C4-2B (cell line): ENCODE data around the gene PLXDC1.

Experiments
- ZFX ChIP-seq: fragments of 450-650 bp; IDR thresholded peaks from 2 replicates; pipeline ENCODE4 v1.6.1; 2017
- TF ChIP-seq, protein P1 (sequence below): fragments of 450-650 bp; conservative IDR thresholded peaks from 2 replicates; pipeline ENCODE4 v1.5.1; 2017; ENCODE audit warnings: mild to moderate bottlenecking

- TF ChIP-seq, protein P1, sequence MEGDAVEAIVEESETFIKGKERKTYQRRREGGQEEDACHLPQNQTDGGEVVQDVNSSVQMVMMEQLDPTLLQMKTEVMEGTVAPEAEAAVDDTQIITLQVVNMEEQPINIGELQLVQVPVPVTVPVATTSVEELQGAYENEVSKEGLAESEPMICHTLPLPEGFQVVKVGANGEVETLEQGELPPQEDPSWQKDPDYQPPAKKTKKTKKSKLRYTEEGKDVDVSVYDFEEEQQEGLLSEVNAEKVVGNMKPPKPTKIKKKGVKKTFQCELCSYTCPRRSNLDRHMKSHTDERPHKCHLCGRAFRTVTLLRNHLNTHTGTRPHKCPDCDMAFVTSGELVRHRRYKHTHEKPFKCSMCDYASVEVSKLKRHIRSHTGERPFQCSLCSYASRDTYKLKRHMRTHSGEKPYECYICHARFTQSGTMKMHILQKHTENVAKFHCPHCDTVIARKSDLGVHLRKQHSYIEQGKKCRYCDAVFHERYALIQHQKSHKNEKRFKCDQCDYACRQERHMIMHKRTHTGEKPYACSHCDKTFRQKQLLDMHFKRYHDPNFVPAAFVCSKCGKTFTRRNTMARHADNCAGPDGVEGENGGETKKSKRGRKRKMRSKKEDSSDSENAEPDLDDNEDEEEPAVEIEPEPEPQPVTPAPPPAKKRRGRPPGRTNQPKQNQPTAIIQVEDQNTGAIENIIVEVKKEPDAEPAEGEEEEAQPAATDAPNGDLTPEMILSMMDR = no peak
- TF ChIP-seq ZFX = no peak
Observed at GRCh38 chr17:39107973-39108372, 43.5 kb downstream of the PLXDC1 start.
